HepG2 (cell line): ENCODE data around the gene WWP2. TPM values are rescaled to one million over a fixed set of nuclear protein-coding genes. Genes with fewer than 3 reads are reported as not detected.

Experiments used
- ARNT ChIP-seq: fragments of 450-650 bp; IDR thresholded peaks from 2 replicates; pipeline ENCODE4 v1.6.1; 2017
- BORCS8-MEF2B ChIP-seq: sonication (generic); formaldehyde crosslinking; IDR thresholded peaks from 2 replicates; pipeline ENCODE4 v1.8.0; 2022; ENCODE audit warnings: mild to moderate bottlenecking, missing genetic modification reagents
- EEA1 ChIP-seq: sonication (generic); formaldehyde crosslinking; IDR thresholded peaks from 2 replicates; pipeline ENCODE4 v1.5.1; 2020; ENCODE audit warnings: mild to moderate bottlenecking, missing genetic modification reagents, borderline replicate concordance
- FOXC1 ChIP-seq: sonication (generic); formaldehyde crosslinking; IDR thresholded peaks from 2 replicates; pipeline ENCODE4 v1.8.0; 2022; ENCODE audit warnings: mild to moderate bottlenecking, missing genetic modification reagents, borderline replicate concordance
- HCFC1 ChIP-seq: fragments of 150-350 bp; IDR thresholded peaks from 2 replicates; pipeline ENCODE4 v1.6.1; 2014; ENCODE audit warnings: low read depth, low read length
- MEIS1 ChIP-seq: sonication (generic); formaldehyde crosslinking; IDR thresholded peaks from 2 replicates; pipeline ENCODE4 v1.9.0; 2021; ENCODE audit warnings: mild to moderate bottlenecking, missing genetic modification reagents, moderate library complexity, borderline replicate concordance
- RARG ChIP-seq: sonication (generic); formaldehyde crosslinking; IDR thresholded peaks from 2 replicates; pipeline ENCODE4 v1.4.0; 2020; ENCODE audit warnings: low read depth, mild to moderate bottlenecking, missing genetic modification reagents
- REL ChIP-seq: sonication (generic); formaldehyde crosslinking; conservative IDR thresholded peaks from 2 replicates; pipeline ENCODE4 v1.8.0; 2022; ENCODE audit warnings: mild to moderate bottlenecking, missing genetic modification reagents, moderate library complexity
- SALL1 ChIP-seq: sonication (generic); formaldehyde crosslinking; IDR thresholded peaks from 2 replicates; pipeline ENCODE4 v1.8.0; 2022; ENCODE audit warnings: mild to moderate bottlenecking, missing genetic modification reagents
- TEAD3 ChIP-seq: optimal IDR thresholded peaks from 2 replicates; pipeline ENCODE3; 2016; ENCODE audit warnings: borderline replicate concordance
- XRCC5 ChIP-seq: fragments of 200-400 bp; formaldehyde crosslinking; optimal IDR thresholded peaks from 2 replicates; pipeline ENCODE3; 2017; ENCODE audit warnings: mild to moderate bottlenecking, low read length
- ZKSCAN5 ChIP-seq: sonication (generic); formaldehyde crosslinking; IDR thresholded peaks from 2 replicates; pipeline ENCODE4 v1.5.1; 2020; ENCODE audit warnings: mild to moderate bottlenecking, missing genetic modification reagents
- ZNF382 ChIP-seq: sonication (generic); formaldehyde crosslinking; IDR thresholded peaks from 2 replicates; pipeline ENCODE4 v1.5.0; 2020; ENCODE audit warnings: missing genetic modification reagents, mild to moderate bottlenecking, borderline replicate concordance
- ZNF496 ChIP-seq: sonication (generic); formaldehyde crosslinking; IDR thresholded peaks from 2 replicates; pipeline ENCODE4 v1.8.1; 2023; ENCODE audit warnings: mild to moderate bottlenecking, moderate library complexity, missing genetic modification reagents; ENCODE audit not compliant: insufficient replicate concordance
- ZNF672 ChIP-seq: sonication (generic); formaldehyde crosslinking; IDR thresholded peaks from 2 replicates; pipeline ENCODE4 v1.8.1; 2022; ENCODE audit warnings: missing genetic modification reagents
- ZNF678 ChIP-seq: sonication (generic); formaldehyde crosslinking; IDR thresholded peaks from 2 replicates; pipeline ENCODE4 v1.4.0; 2020; ENCODE audit warnings: mild to moderate bottlenecking, missing genetic modification reagents
- ZNF746 ChIP-seq: sonication (generic); formaldehyde crosslinking; IDR thresholded peaks from 2 replicates; pipeline ENCODE4 v1.8.0; 2022; ENCODE audit warnings: mild to moderate bottlenecking, missing genetic modification reagents
- ZNF883 ChIP-seq: sonication (generic); formaldehyde crosslinking; IDR thresholded peaks from 2 replicates; pipeline ENCODE4 v1.5.1; 2020; ENCODE audit warnings: mild to moderate bottlenecking, missing genetic modification reagents; ENCODE audit errors: not compliant biosample characterization
- ZNF891 ChIP-seq: sonication (generic); formaldehyde crosslinking; IDR thresholded peaks from 2 replicates; pipeline ENCODE4 v1.5.0; 2020; ENCODE audit warnings: mild to moderate bottlenecking, missing genetic modification reagents
- ZSCAN12 ChIP-seq: sonication (generic); formaldehyde crosslinking; IDR thresholded peaks from 2 replicates; pipeline ENCODE4 v1.9.0; 2021; ENCODE audit warnings: mild to moderate bottlenecking, missing genetic modification reagents
- ZSCAN21 ChIP-seq: sonication (generic); formaldehyde crosslinking; IDR thresholded peaks from 2 replicates; pipeline ENCODE4 v1.8.0; 2022; ENCODE audit warnings: mild to moderate bottlenecking, missing genetic modification reagents, moderate library complexity, borderline replicate concordance
- polyA plus RNA-seq, 8 experiments: library from polyadenylated mRNA; depleted of rRNA in 3 of 8; stranded (reverse) in 7 of 8; unstranded in 1 of 8; fragments of >200 nt; fragmentation: Illumina TruSeq in 4 of 8; extraction: Trizol in 4 of 8; gene quantifications; 2 replicates each; pipeline versions ENCODE4 v1.2.1 to v1.2.3, GENCODE V29; 2011 to 2016; ENCODE audit warnings: low read depth in 4 of 8, missing spikeins in 1 of 8, mixed read lengths in 1 of 8; ENCODE audit not compliant: insufficient read depth in 1 of 8
- total RNA-seq, 5 experiments: library from RNA; depleted of rRNA; stranded (reverse); fragments of >200 nt; fragmentation: Illumina TruSeq; extraction: Trizol; gene quantifications; 2 replicates each; pipeline ENCODE4 v1.2.3, GENCODE V29; 2016; ENCODE audit warnings: low read depth in 1 of 5
- TF ChIP-seq, protein P1 (sequence below): sonication (generic); formaldehyde crosslinking; IDR thresholded peaks from 2 replicates; pipeline ENCODE4 v1.4.0; 2020; ENCODE audit warnings: mild to moderate bottlenecking, missing genetic modification reagents
- TF ChIP-seq, protein P2 (sequence below): sonication (generic); formaldehyde crosslinking; IDR thresholded peaks from 2 replicates; pipeline ENCODE4 v1.4.0; 2020; ENCODE audit warnings: mild to moderate bottlenecking, missing genetic modification reagents
- TF ChIP-seq, protein P3 (sequence below): sonication (generic); formaldehyde crosslinking; conservative IDR thresholded peaks from 2 replicates; pipeline ENCODE4 v1.8.0; 2022; ENCODE audit warnings: mild to moderate bottlenecking, moderate library complexity, missing genetic modification reagents
- TF ChIP-seq, protein P4 (sequence below): IDR thresholded peaks from 2 replicates; pipeline ENCODE4 v1.6.1; 2012; ENCODE audit warnings: inconsistent platforms

WWP2 gene
- total and polyA plus RNA-seq, 2 of the 13 experiments (the other 11 are each of a cell fraction or from before 2014, with no cell fraction given) = 11.4 to 28.2 TPM

DNA sequence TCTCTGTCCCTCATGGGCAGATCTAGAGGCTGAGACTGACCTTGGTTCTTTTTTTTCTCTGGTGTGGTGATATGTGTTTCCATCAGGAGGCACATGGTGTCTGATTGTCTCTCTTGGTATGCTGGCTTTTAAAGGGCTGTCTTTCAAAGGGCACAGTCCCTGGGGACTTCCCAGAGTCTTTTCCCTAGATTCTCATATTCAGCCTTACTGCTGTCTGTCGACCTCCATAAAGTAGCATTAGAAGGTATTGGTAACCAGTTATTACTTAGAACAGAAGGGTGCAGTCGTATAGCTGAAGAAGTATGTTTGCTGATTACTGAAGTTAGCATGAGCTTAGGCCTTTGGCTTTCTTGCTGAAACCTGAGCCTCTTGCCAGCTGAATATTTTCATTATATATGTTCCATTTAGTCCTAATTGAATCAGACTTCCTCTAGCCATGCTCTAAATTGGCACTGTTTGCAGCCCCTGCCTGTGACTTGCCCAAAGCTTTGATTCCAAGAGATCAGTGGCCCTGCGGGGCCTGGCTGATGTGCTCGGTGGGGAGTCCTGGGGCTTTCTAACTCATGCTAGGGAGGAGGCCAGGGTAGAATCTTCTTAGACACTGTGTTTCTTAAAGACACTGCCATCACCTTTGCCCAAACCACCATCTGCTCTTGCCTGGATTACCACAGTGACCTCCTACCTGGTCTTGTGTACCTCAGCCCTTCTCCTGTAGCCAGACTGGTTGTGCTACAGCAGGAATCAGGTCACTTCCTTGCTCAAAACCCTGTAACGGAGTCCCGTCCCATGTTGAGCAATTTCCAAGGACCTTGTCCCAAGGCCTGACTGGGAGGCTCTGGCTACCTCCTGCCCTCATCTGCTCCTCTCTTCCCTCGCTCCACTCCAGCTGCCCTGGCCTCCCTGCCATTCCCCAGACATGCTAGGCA lies 71.5 kb downstream of the WWP2 start (continued):
- TF ChIP-seq ZNF883 (peak; percentile 22), ZNF382 (no peak), ZNF891 (CRISPR knock-in tag) (0 out of 2 replicates have a peak, but pooled peaks have one; percentile 60), ARNT (no peak), HCFC1 (no peak), ZKSCAN5 (CRISPR knock-in tag) (peak; percentile 87), ZSCAN21 (CRISPR knock-in tag) (peak; percentile 64; the same call in 1 of the 2 replicates), EEA1 (CRISPR knock-in tag) (no peak), ZNF678 (CRISPR knock-in tag) (no peak), MEIS1 (no peak), REL (CRISPR knock-in tag) (no peak), SALL1 (CRISPR knock-in tag) (peak; percentile 76), FOXC1 (CRISPR knock-in tag) (peak; percentile 28; the same call in 1 of the 2 replicates), ZNF746 (no peak), ZSCAN12 (CRISPR knock-in tag) (no peak), BORCS8-MEF2B (CRISPR knock-in tag) (peak; percentile 44; the same call in 1 of the 2 replicates), RARG (CRISPR knock-in tag) (no peak), ZNF672 (CRISPR knock-in tag) (no peak), TEAD3 (peak; percentile 42), XRCC5 (no peak), ZNF496 (CRISPR knock-in tag) (no peak)
- TF ChIP-seq, protein P1, sequence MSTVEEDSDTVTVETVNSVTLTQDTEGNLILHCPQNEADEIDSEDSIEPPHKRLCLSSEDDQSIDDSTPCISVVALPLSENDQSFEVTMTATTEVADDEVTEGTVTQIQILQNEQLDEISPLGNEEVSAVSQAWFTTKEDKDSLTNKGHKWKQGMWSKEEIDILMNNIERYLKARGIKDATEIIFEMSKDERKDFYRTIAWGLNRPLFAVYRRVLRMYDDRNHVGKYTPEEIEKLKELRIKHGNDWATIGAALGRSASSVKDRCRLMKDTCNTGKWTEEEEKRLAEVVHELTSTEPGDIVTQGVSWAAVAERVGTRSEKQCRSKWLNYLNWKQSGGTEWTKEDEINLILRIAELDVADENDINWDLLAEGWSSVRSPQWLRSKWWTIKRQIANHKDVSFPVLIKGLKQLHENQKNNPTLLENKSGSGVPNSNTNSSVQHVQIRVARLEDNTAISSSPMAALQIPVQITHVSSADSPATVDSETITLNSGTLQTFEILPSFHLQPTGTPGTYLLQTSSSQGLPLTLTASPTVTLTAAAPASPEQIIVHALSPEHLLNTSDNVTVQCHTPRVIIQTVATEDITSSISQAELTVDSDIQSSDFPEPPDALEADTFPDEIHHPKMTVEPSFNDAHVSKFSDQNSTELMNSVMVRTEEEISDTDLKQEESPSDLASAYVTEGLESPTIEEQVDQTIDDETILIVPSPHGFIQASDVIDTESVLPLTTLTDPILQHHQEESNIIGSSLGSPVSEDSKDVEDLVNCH (CRISPR knock-in tag) = no peak
- TF ChIP-seq, protein P2, sequence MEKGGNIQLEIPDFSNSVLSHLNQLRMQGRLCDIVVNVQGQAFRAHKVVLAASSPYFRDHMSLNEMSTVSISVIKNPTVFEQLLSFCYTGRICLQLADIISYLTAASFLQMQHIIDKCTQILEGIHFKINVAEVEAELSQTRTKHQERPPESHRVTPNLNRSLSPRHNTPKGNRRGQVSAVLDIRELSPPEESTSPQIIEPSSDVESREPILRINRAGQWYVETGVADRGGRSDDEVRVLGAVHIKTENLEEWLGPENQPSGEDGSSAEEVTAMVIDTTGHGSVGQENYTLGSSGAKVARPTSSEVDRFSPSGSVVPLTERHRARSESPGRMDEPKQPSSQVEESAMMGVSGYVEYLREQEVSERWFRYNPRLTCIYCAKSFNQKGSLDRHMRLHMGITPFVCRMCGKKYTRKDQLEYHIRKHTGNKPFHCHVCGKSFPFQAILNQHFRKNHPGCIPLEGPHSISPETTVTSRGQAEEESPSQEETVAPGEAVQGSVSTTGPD (CRISPR knock-in tag) = no peak
- TF ChIP-seq, protein P3, sequence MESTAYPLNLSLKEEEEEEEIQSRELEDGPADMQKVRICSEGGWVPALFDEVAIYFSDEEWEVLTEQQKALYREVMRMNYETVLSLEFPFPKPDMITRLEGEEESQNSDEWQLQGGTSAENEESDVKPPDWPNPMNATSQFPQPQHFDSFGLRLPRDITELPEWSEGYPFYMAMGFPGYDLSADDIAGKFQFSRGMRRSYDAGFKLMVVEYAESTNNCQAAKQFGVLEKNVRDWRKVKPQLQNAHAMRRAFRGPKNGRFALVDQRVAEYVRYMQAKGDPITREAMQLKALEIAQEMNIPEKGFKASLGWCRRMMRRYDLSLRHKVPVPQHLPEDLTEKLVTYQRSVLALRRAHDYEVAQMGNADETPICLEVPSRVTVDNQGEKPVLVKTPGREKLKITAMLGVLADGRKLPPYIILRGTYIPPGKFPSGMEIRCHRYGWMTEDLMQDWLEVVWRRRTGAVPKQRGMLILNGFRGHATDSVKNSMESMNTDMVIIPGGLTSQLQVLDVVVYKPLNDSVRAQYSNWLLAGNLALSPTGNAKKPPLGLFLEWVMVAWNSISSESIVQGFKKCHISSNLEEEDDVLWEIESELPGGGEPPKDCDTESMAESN (CRISPR knock-in tag) = 0 out of 2 replicates have a peak, but pooled peaks have one; percentile 33
- TF ChIP-seq, protein P4, sequence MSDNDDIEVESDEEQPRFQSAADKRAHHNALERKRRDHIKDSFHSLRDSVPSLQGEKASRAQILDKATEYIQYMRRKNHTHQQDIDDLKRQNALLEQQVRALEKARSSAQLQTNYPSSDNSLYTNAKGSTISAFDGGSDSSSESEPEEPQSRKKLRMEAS = peak; percentile 41
